Measurements from ENCODE around the gene EDDM13.

The EDDM13 gene

DNA sequence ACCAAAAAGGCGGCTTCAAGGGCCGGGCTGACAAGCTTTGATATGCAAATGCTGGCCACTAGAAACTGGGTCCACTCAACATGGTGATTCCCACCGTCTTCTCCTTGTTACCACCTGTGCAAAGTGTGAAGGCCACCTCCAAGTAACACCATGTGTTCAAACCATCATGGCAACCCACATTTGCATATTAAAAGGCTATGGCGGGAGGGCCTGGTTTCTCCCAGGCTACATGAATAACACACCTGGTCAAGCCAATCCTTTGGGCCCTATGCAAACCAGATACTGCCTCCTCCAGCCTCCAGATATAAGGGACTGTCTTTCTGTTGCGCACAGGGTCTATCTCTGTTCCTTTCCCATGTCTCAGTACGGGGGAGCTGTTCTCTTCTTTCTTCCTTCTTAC lies 78.7 kb downstream of the EDDM13 start:
- no peak for DNase-seq
- WGBS (ENCODE audit: insufficient coverage) = 92% methylated on average over 6 of the region's 6 CpGs
- no peak overlapping the region for H3K27ac ChIP-seq (ENCODE audit: insufficient read depth in 1 of 2, low read depth in 1 of 2, low read length in 2 of 2, poor library complexity in 1 of 2, severe bottlenecking in 2 of 2)
- POLR2A ChIA-PET = no interaction called here
- no peaks in the 10 kb centered on the region for H3K4me1 ChIP-seq (ENCODE audit: control extremely low read depth in 1 of 4, control insufficient read depth in 4 of 4, insufficient read depth in 4 of 4, low read length in 3 of 4)
- H3K27me3 ChIP-seq (replicated peaks in 2 of 5; ENCODE audit: control insufficient read depth in 4 of 5, insufficient read depth in 5 of 5, low read length in 4 of 5) = no peaks in the 10 kb centered on the region
- CTCF ChIA-PET = interaction anchor here (1.1 kb wide), 1 partner anchor 98 kb away, joined by 3 read pairs; no protein-coding TSS in a partner anchor
- H3K9me3 ChIP-seq (ENCODE audit: control extremely low read depth in 1 of 5, control insufficient read depth in 4 of 5, insufficient read depth in 2 of 5, low read depth in 1 of 5, low read length in 4 of 5) = no peaks in the 10 kb centered on the region
- no peak overlapping the region for H3K4me3 ChIP-seq (ENCODE audit: control insufficient read depth in 1 of 7, extremely low read depth in 1 of 7, insufficient read depth in 4 of 7, low read depth in 2 of 7, low read length in 6 of 7)
- no peaks in the 10 kb centered on the region for H3K36me3 ChIP-seq (ENCODE audit: control insufficient read depth in 4 of 4, insufficient read depth in 4 of 4, low read length in 3 of 4)

DNA sequence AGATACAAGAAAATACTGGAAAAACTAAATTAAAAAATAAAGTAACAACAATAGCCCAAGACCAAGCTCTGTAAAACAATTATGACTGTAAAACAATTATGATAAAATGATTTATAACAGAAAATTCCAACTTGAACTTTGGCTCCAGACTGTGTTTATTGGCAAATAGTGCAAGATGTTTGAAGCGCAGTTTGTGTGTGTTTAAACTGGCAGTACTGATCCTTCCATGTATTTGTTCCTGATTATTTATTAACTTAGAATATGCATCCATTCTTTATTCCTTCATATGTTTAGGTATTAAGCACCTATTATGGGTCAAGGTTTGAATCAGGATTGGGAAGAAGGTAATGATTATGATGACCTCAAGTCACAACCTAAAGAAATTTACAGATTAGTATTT lies 83.0 kb downstream of the EDDM13 start:
- no peaks in the 10 kb centered on the region for H3K4me1 ChIP-seq (ENCODE audit: control extremely low read depth in 1 of 4, control insufficient read depth in 4 of 4, insufficient read depth in 4 of 4, low read length in 3 of 4)
- H3K36me3 ChIP-seq (ENCODE audit: control insufficient read depth in 4 of 4, insufficient read depth in 4 of 4, low read length in 3 of 4) = peaks cover 0 to 3% (median 0%) of the 10 kb centered on the region in 4 experiments
- no peak for DNase-seq
- H3K27me3 ChIP-seq (replicated peaks in 2 of 5; ENCODE audit: control insufficient read depth in 4 of 5, insufficient read depth in 5 of 5, low read length in 4 of 5) = no peaks in the 10 kb centered on the region
- no CpG with 5 or more reads among the region's 1 CpG for WGBS (ENCODE audit: insufficient coverage)
- H3K4me3 ChIP-seq (ENCODE audit: control insufficient read depth in 1 of 7, extremely low read depth in 1 of 7, insufficient read depth in 4 of 7, low read depth in 2 of 7, low read length in 6 of 7) = no peak overlapping the region
- peaks cover 0 to 15% (median 0%) of the 10 kb centered on the region in 5 experiments for H3K9me3 ChIP-seq (ENCODE audit: control extremely low read depth in 1 of 5, control insufficient read depth in 4 of 5, insufficient read depth in 2 of 5, low read depth in 1 of 5, low read length in 4 of 5)
- ChIA-PET CTCF (interaction anchor here (3.0 kb wide), 1 partner anchor 102 kb away, joined by 7 read pairs; no protein-coding TSS in a partner anchor), POLR2A (no interaction called here)
- H3K27ac ChIP-seq (ENCODE audit: insufficient read depth in 1 of 2, low read depth in 1 of 2, low read length in 2 of 2, poor library complexity in 1 of 2, severe bottlenecking in 2 of 2) = no peak overlapping the region

GRCh38 chr19:56356944-56357343 lies 84.4 kb downstream of the EDDM13 start:
- ChIA-PET CTCF (interaction anchor here (1.3 to 3.0 kb wide), 2 partner anchors 25 to 104 kb away, joined by 3 to 7 read pairs; no protein-coding TSS in a partner anchor), POLR2A (no interaction called here)
- no CpG with 5 or more reads among the region's 2 CpGs for WGBS (ENCODE audit: insufficient coverage)
- Histone ChIP-seq H3K27ac (ENCODE audit: insufficient read depth in 1 of 2, low read depth in 1 of 2, low read length in 2 of 2, poor library complexity in 1 of 2, severe bottlenecking in 2 of 2) (no peak overlapping the region), H3K4me3 (ENCODE audit: control insufficient read depth in 1 of 7, extremely low read depth in 1 of 7, insufficient read depth in 4 of 7, low read depth in 2 of 7, low read length in 6 of 7) (no peak overlapping the region), H3K4me1 (ENCODE audit: control extremely low read depth in 1 of 4, control insufficient read depth in 4 of 4, insufficient read depth in 4 of 4, low read length in 3 of 4) (no peaks in the 10 kb centered on the region), H3K36me3 (ENCODE audit: control insufficient read depth in 4 of 4, insufficient read depth in 4 of 4, low read length in 3 of 4) (peaks cover 0 to 3% (median 0%) of the 10 kb centered on the region in 4 experiments), H3K27me3 (replicated peaks in 2 of 5; ENCODE audit: control insufficient read depth in 4 of 5, insufficient read depth in 5 of 5, low read length in 4 of 5) (no peaks in the 10 kb centered on the region), H3K9me3 (ENCODE audit: control extremely low read depth in 1 of 5, control insufficient read depth in 4 of 5, insufficient read depth in 2 of 5, low read depth in 1 of 5, low read length in 4 of 5) (peaks cover 1 to 26% (median 4%) of the 10 kb centered on the region in 5 experiments)
- DNase-seq = peak in 1 of 3 donors; percentile 7

Measured in common myeloid progenitor, CD34-positive (primary cell).